ENCODE measurements around the gene TXNDC11. TPM values are rescaled to one million over a fixed set of nuclear protein-coding genes. Genes with fewer than 3 reads are reported as not detected.

TXNDC11 gene
- total and polyA plus RNA-seq, 4 donors, result 64.8 to 78.8 (median 72.2) TPM

DNA sequence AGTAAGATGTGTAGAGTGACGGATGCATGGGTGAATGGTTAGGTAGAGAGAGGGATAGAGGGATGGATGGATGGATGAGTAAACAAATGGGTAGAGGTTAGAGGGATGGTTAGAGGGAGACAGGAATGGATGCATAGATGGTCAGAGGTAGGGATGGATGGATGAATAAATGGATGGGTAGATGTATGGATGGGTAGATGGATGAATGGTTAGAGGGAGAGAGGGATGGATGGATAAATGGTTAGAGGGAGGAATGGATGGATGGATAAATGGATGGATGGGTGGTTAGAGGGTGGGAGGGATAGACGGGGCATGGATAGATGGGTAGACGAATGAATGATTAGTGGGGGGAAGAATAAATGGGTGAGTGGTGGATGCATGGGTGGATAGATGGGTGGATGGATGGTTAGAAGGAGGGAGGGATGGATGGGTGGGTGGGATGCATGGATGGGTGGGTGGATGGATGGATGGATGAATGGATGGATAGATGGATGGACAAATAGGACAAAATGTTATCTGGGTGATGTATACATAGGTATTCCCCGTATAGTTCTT is 103.6 kb downstream of the TXNDC11 start:
- Histone ChIP-seq H3K4me1 (ENCODE audit: control insufficient read depth in 5 of 5, insufficient read depth in 5 of 5, low read length in 5 of 5) (peaks cover 3 to 17% (median 9%) of the 10 kb centered on the region in 5 donors), H3K36me3 (ENCODE audit: control insufficient read depth in 4 of 4, insufficient read depth in 4 of 4, low read length in 4 of 4) (no peaks in the 10 kb centered on the region), H3K27ac (ENCODE audit: low read depth in 1 of 2, low read length in 1 of 2) (no peak overlapping the region), H3K27me3 (ENCODE audit: control insufficient read depth in 3 of 3, insufficient read depth in 3 of 3, low read length in 2 of 3) (no peaks in the 10 kb centered on the region), H3K9ac (ENCODE audit: insufficient read depth in 1 of 2, low read length in 2 of 2) (no peak overlapping the region), H3K4me3 (no peak overlapping the region), H3K9me3 (ENCODE audit: control insufficient read depth in 4 of 4, insufficient read depth in 3 of 4, low read length in 3 of 4) (no peaks in the 10 kb centered on the region)
- TF ChIP-seq, protein P1, sequence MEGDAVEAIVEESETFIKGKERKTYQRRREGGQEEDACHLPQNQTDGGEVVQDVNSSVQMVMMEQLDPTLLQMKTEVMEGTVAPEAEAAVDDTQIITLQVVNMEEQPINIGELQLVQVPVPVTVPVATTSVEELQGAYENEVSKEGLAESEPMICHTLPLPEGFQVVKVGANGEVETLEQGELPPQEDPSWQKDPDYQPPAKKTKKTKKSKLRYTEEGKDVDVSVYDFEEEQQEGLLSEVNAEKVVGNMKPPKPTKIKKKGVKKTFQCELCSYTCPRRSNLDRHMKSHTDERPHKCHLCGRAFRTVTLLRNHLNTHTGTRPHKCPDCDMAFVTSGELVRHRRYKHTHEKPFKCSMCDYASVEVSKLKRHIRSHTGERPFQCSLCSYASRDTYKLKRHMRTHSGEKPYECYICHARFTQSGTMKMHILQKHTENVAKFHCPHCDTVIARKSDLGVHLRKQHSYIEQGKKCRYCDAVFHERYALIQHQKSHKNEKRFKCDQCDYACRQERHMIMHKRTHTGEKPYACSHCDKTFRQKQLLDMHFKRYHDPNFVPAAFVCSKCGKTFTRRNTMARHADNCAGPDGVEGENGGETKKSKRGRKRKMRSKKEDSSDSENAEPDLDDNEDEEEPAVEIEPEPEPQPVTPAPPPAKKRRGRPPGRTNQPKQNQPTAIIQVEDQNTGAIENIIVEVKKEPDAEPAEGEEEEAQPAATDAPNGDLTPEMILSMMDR (IDR thresholded peaks at IDR 0.05; ENCODE audit: control extremely low read depth, extremely low read depth), result no peak
- DNase-seq (no peak), ATAC-seq (ENCODE audit: insufficient read depth, low FRiP score) (no peak)
- 49 to 52% methylated on average over 4 of the region's 4 CpGs for WGBS, 2 donors

DNA sequence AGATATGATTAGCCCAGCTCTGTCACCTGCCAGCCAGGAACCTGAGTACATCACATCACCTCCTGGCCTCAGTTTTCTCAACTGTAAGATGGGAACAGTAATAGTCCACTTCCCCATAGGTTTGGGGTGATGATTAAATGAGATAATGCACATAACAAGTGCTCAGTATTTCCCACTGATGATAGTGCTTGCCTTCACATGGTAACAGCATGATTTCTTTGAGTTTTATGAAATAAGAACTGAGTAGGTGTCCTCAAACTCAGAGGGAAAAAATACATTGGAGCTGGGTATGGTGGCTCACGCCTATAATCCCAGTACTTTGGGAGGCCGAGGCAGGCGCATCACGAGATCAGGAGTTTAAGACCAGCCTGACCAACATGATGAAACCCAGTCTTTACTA is 104.5 kb downstream of the TXNDC11 start:
- DNase-seq, result no peak
- 83 to 89% methylated on average over 4 of the region's 4 CpGs for WGBS, 2 donors
- no peak overlapping the region for H3K4me3 ChIP-seq
- ATAC-seq (ENCODE audit: insufficient read depth, low FRiP score), result no peak
- peaks cover 3 to 20% (median 9%) of the 10 kb centered on the region in 5 donors for H3K4me1 ChIP-seq (ENCODE audit: control insufficient read depth in 5 of 5, insufficient read depth in 5 of 5, low read length in 5 of 5)
- no peaks in the 10 kb centered on the region for H3K27me3 ChIP-seq (ENCODE audit: control insufficient read depth in 3 of 3, insufficient read depth in 3 of 3, low read length in 2 of 3)
- H3K36me3 ChIP-seq (ENCODE audit: control insufficient read depth in 4 of 4, insufficient read depth in 4 of 4, low read length in 4 of 4), result no peaks in the 10 kb centered on the region
- H3K9ac ChIP-seq (ENCODE audit: insufficient read depth in 1 of 2, low read length in 2 of 2), result no peak overlapping the region
- TF ChIP-seq, protein P1 (IDR thresholded peaks at IDR 0.05; ENCODE audit: control extremely low read depth, extremely low read depth), result no peak
- H3K27ac ChIP-seq (ENCODE audit: low read depth in 1 of 2, low read length in 1 of 2), result no peak overlapping the region
- H3K9me3 ChIP-seq (ENCODE audit: control insufficient read depth in 4 of 4, insufficient read depth in 3 of 4, low read length in 3 of 4), result no peaks in the 10 kb centered on the region

DNA sequence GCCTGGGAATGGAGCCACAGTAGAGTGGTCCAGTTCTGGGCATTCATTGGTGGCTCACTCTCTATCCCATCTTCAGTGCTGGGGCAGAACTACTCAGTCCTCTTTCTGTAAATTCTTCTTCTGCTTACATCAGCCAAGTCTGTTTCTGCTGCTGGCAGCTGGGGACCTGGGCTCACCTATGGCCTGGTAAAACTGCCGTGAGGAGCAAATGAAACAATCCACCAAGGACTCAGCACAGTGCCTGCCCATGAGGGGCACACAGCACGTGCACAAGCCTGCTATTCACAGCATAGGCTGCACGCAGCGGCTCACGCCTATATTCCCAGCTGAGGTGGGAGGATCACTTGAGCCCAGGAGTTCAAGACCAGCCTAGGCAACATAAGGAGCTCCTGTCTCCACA is 105.3 kb downstream of the TXNDC11 start:
- ATAC-seq (ENCODE audit: insufficient read depth, low FRiP score), result no peak
- no peaks in the 10 kb centered on the region for H3K27me3 ChIP-seq (ENCODE audit: control insufficient read depth in 3 of 3, insufficient read depth in 3 of 3, low read length in 2 of 3)

More for the DNA sequence above, 105.3 kb downstream of the TXNDC11 start:
- Histone ChIP-seq H3K4me3 (no peak overlapping the region), H3K9me3 (ENCODE audit: control insufficient read depth in 4 of 4, insufficient read depth in 3 of 4, low read length in 3 of 4) (no peaks in the 10 kb centered on the region), H3K9ac (ENCODE audit: insufficient read depth in 1 of 2, low read length in 2 of 2) (no peak overlapping the region), H3K4me1 (ENCODE audit: control insufficient read depth in 5 of 5, insufficient read depth in 5 of 5, low read length in 5 of 5) (peaks cover 3 to 28% (median 18%) of the 10 kb centered on the region in 5 donors), H3K27ac (ENCODE audit: low read depth in 1 of 2, low read length in 1 of 2) (no peak overlapping the region), H3K36me3 (ENCODE audit: control insufficient read depth in 4 of 4, insufficient read depth in 4 of 4, low read length in 4 of 4) (no peaks in the 10 kb centered on the region)
- DNase-seq, result no peak
- WGBS, 2 donors, result 73 to 93% methylated on average over 5 of the region's 5 CpGs
- TF ChIP-seq, protein P1 (IDR thresholded peaks at IDR 0.05; ENCODE audit: control extremely low read depth, extremely low read depth), result no peak
